Esophagus muscularis mucosa (tissue), 4 donors: ENCODE results near the gene IKZF3.

Source experiments
- EP300 ChIP-seq: sonication (generic); formaldehyde crosslinking; IDR thresholded peaks from one replicate; pipeline ENCODE4 v1.6.1; 2017; ENCODE audit warnings: antibody characterized with exemption
- POLR2A ChIP-seq: fragments of 450-650 bp; IDR thresholded peaks from one replicate; pipeline ENCODE4 v1.6.1; 2017; ENCODE audit warnings: antibody characterized with exemption, moderate library complexity, mild to moderate bottlenecking, low read depth
- POLR2AphosphoS5 ChIP-seq, 2 donors: sonication (generic); formaldehyde crosslinking; IDR thresholded peaks; one replicate each; pipeline ENCODE4 v1.6.1; 2017; ENCODE audit warnings: antibody characterized with exemption in 2 of 2
- TF ChIP-seq, protein P1 (sequence below), 3 experiments: fragments of 200-600 bp in 2 of 3; fragments of 450-650 bp in 1 of 3; sonication (generic) in 2 of 3; IDR thresholded peaks; one replicate each; pipeline ENCODE4 v1.5.1; 2017 to 2019; ENCODE audit warnings: antibody characterized with exemption in 3 of 3, mild to moderate bottlenecking in 2 of 3, moderate library complexity in 1 of 3

DNA sequence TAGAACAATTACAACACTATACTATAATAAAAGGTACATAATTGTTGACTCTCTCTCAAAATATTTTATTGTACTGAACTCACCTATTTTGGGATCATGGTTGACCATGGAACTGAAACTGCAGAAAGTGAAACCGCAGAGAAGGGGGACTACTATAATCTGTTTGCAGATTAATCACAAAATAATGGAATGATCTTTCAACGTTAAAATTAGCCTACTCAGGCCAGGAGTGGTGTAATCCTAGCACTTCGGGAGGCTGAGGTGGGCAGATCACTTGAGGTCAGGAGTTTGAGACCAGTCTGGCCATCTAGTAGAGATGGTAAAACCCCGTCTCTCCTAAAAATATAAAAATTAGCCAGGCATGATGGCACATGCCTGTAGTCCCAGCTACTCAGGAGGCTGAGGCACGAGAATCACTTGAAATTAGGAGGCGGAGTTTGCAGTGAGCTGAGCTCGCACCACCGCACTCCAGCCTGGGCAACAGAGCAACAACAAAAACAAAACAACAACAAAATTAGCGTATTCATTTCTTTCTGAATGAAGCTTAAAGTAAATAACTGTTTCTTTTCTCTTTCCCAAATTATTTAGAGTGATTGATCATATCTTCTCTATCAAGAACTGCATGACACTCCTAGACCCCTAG is 45.6 kb downstream of the IKZF3 start:
- TF ChIP-seq, protein P1, sequence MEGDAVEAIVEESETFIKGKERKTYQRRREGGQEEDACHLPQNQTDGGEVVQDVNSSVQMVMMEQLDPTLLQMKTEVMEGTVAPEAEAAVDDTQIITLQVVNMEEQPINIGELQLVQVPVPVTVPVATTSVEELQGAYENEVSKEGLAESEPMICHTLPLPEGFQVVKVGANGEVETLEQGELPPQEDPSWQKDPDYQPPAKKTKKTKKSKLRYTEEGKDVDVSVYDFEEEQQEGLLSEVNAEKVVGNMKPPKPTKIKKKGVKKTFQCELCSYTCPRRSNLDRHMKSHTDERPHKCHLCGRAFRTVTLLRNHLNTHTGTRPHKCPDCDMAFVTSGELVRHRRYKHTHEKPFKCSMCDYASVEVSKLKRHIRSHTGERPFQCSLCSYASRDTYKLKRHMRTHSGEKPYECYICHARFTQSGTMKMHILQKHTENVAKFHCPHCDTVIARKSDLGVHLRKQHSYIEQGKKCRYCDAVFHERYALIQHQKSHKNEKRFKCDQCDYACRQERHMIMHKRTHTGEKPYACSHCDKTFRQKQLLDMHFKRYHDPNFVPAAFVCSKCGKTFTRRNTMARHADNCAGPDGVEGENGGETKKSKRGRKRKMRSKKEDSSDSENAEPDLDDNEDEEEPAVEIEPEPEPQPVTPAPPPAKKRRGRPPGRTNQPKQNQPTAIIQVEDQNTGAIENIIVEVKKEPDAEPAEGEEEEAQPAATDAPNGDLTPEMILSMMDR (IDR thresholded peaks at IDR 0.05): no peak
- TF ChIP-seq POLR2AphosphoS5 (IDR thresholded peaks at IDR 0.05) (no peak), POLR2A (no peak), EP300 (no peak)
